Keratinocyte (primary cell): ENCODE results near the gene ABCC4.

Experiments
- EZH2 ChIP-seq: IDR thresholded peaks from one replicate; pipeline ENCODE4 v1.6.1; 2012; ENCODE audit warnings: inconsistent platforms, mild to moderate bottlenecking, low read length, moderate library complexity
- TF ChIP-seq, protein P1 (sequence below), 3 experiments: IDR thresholded peaks in 1 of 3; conservative IDR thresholded peaks in 1 of 3; optimal IDR thresholded peaks in 1 of 3; 2 replicates in 2 of 3; 3 replicates in 1 of 3; pipeline versions ENCODE3 to v1.5.1; 2011; ENCODE audit warnings: low read length in 3 of 3, mild to moderate bottlenecking in 3 of 3, moderate library complexity in 2 of 3, control low read depth in 1 of 3, inconsistent platforms in 1 of 3; ENCODE audit not compliant: insufficient read depth in 2 of 3; ENCODE audit errors: extremely low read depth in 1 of 3

DNA sequence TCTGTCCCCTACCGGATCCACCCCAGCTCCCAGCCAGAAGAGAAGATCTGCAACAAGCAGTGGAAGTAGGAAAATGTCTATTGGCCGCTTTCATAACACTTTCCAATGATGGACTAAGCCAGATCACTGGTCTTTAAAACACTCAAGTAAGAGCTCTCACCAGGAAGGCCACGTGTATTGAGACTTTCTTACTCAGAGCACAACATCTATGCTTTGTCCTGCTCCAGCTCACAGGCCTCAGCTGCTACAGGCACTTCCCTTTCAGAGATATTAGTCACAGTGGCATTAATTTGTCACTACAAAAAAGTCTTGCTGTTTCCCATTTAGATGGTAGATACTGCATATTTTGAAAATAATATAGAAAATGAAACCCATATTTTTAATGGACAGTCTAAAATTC is 164.2 kb downstream of the ABCC4 start:
- TF ChIP-seq, protein P1, sequence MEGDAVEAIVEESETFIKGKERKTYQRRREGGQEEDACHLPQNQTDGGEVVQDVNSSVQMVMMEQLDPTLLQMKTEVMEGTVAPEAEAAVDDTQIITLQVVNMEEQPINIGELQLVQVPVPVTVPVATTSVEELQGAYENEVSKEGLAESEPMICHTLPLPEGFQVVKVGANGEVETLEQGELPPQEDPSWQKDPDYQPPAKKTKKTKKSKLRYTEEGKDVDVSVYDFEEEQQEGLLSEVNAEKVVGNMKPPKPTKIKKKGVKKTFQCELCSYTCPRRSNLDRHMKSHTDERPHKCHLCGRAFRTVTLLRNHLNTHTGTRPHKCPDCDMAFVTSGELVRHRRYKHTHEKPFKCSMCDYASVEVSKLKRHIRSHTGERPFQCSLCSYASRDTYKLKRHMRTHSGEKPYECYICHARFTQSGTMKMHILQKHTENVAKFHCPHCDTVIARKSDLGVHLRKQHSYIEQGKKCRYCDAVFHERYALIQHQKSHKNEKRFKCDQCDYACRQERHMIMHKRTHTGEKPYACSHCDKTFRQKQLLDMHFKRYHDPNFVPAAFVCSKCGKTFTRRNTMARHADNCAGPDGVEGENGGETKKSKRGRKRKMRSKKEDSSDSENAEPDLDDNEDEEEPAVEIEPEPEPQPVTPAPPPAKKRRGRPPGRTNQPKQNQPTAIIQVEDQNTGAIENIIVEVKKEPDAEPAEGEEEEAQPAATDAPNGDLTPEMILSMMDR (optimal IDR thresholded peaks at IDR 0.05 in 1 of 3, IDR thresholded peaks at IDR 0.05 in 1 of 3, conservative IDR thresholded peaks at IDR 0.05 in 1 of 3; ENCODE audit: extremely low read depth in 1 of 3, insufficient read depth in 2 of 3, low read length in 3 of 3), result no peak
- no peak for TF ChIP-seq EZH2
